Osteoblast (primary cell): Measurements from ENCODE around the gene KRTAP9-7. TPM values are rescaled to one million over a fixed set of nuclear protein-coding genes. Genes with fewer than 3 reads are reported as not detected.

Experiments
- DNase-seq: peaks from one replicate; pipeline ENCODE4 v3.0.0; 2011; ENCODE audit warnings: low spot score, mixed read lengths; ENCODE audit not compliant: insufficient read length; ENCODE audit errors: missing footprints
- H2AFZ ChIP-seq: 2 replicates; pipeline ENCODE4 v1.6.0; 2011; ENCODE audit warnings: mild to moderate bottlenecking, low read length
- H3K27ac ChIP-seq: 2 replicates; pipeline ENCODE4 v1.5.1; 2011; ENCODE audit warnings: mild to moderate bottlenecking, low read depth, low read length, moderate library complexity
- H3K27me3 ChIP-seq: 2 replicates; pipeline ENCODE4 v1.6.0; 2012; ENCODE audit warnings: mild to moderate bottlenecking, control low read depth, inconsistent platforms, low read length, moderate library complexity; ENCODE audit not compliant: insufficient read depth
- H3K36me3 ChIP-seq: 2 replicates; pipeline ENCODE4 v1.5.1; 2011; ENCODE audit warnings: mild to moderate bottlenecking, low read length, control low read depth, moderate library complexity; ENCODE audit not compliant: insufficient read depth
- H3K4me1 ChIP-seq: 2 replicates; pipeline ENCODE4 v1.5.1; 2011; ENCODE audit warnings: mild to moderate bottlenecking, low read length, control low read depth, moderate library complexity; ENCODE audit not compliant: insufficient read depth
- H3K4me2 ChIP-seq: 2 replicates; pipeline ENCODE4 v1.6.0; 2011; ENCODE audit warnings: mild to moderate bottlenecking, low read length; ENCODE audit not compliant: insufficient read depth
- H3K4me3 ChIP-seq: fragments of 200-600 bp; sonication (generic); 3 replicates; pipeline ENCODE4 v1.5.1; 2012; ENCODE audit warnings: mild to moderate bottlenecking, low read length, inconsistent platforms; ENCODE audit not compliant: insufficient read depth
- H3K79me2 ChIP-seq: 2 replicates; pipeline ENCODE4 v1.6.0; 2012; ENCODE audit warnings: mild to moderate bottlenecking, low read length, control low read depth, inconsistent platforms; ENCODE audit not compliant: insufficient read depth
- H3K9me3 ChIP-seq: 2 replicates; pipeline ENCODE4 v1.5.1; 2011; ENCODE audit warnings: low read depth, low read length, control low read depth
- H4K20me1 ChIP-seq: 2 replicates; pipeline ENCODE4 v1.6.0; 2012; ENCODE audit warnings: mild to moderate bottlenecking, low read length, control low read depth; ENCODE audit not compliant: insufficient read depth
- total RNA-seq: library from RNA; depleted of rRNA; stranded (reverse); fragments of >200 nt; gene quantifications from 2 replicates; pipeline ENCODE4 v1.2.3, GENCODE V29; 2012
- TF ChIP-seq, protein P1 (sequence below): IDR thresholded peaks from 2 replicates; pipeline ENCODE4 v1.5.1; 2011; ENCODE audit warnings: mild to moderate bottlenecking, low read depth, low read length, moderate library complexity; ENCODE audit errors: extremely low read depth

KRTAP9-7 gene
- total RNA-seq, 1 donor = not detected

DNA sequence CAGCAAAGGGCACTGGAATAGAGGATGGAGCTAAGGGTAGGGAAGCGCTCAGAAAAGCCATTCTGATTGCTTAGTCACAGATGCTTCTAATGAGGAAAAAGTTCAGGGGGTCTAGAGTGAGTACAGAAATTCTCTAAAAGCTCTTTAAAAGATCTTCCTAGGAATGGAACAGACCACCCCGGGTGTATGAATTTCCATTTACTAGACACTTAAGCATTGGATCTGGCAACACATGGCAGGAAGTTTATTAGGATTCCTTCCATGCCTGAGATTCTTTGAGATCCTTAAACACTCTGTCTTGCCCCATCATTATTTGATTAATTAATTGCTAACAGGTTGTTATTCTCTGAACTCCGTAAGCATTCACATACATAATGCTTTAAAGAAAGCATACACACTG, 8.5 kb downstream of the KRTAP9-7 start:
- Histone ChIP-seq H3K4me1 (no peaks in the 10 kb centered on the region), H3K4me3 (no peak overlapping the region), H3K36me3 (no peaks in the 10 kb centered on the region), H3K9me3 (no peaks in the 10 kb centered on the region), H3K79me2 (no peaks in the 10 kb centered on the region), H3K27ac (no peak overlapping the region), H3K27me3 (no peaks in the 10 kb centered on the region), H3K4me2 (no peak overlapping the region), H4K20me1 (no peaks in the 10 kb centered on the region), H2AFZ (no peak overlapping the region)
- TF ChIP-seq, protein P1, sequence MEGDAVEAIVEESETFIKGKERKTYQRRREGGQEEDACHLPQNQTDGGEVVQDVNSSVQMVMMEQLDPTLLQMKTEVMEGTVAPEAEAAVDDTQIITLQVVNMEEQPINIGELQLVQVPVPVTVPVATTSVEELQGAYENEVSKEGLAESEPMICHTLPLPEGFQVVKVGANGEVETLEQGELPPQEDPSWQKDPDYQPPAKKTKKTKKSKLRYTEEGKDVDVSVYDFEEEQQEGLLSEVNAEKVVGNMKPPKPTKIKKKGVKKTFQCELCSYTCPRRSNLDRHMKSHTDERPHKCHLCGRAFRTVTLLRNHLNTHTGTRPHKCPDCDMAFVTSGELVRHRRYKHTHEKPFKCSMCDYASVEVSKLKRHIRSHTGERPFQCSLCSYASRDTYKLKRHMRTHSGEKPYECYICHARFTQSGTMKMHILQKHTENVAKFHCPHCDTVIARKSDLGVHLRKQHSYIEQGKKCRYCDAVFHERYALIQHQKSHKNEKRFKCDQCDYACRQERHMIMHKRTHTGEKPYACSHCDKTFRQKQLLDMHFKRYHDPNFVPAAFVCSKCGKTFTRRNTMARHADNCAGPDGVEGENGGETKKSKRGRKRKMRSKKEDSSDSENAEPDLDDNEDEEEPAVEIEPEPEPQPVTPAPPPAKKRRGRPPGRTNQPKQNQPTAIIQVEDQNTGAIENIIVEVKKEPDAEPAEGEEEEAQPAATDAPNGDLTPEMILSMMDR = no peak
- DNase-seq = no peak

GRCh38 chr17:41284546-41284945, 9.0 kb downstream of the KRTAP9-7 start:
- Histone ChIP-seq H3K4me3 (no peak overlapping the region), H3K27me3 (no peaks in the 10 kb centered on the region), H3K36me3 (no peaks in the 10 kb centered on the region), H4K20me1 (no peaks in the 10 kb centered on the region), H3K79me2 (no peaks in the 10 kb centered on the region), H3K27ac (no peak overlapping the region), H3K9me3 (no peaks in the 10 kb centered on the region), H3K4me1 (no peaks in the 10 kb centered on the region), H3K4me2 (no peak overlapping the region), H2AFZ (no peak overlapping the region)
- TF ChIP-seq, protein P1 = no peak
- no peak for DNase-seq

DNA sequence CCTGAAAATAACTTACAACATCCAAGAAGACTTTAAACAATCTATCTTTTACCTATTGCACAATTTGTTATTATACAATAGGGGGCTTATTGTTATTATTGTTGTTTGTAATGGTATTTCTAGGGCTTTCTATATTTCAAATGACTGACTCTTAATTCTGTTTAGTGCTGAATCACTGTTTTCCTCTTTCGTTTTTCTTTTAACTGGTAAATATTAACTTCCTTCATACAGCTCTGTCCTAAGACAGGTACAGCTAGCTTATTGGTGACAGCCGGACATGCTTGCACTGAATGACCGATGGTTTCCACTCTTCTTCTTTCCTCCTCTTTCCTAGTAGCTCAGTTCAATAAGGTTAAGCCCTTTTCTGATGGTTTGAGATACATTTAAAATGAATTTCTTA, 11.6 kb downstream of the KRTAP9-7 start:
- no peaks in the 10 kb centered on the region for H3K27me3 ChIP-seq
- no peaks in the 10 kb centered on the region for H3K36me3 ChIP-seq
- H3K79me2 ChIP-seq = no peaks in the 10 kb centered on the region
- no peaks in the 10 kb centered on the region for H3K4me1 ChIP-seq
- H2AFZ ChIP-seq = no peak overlapping the region
- no peaks in the 10 kb centered on the region for H3K9me3 ChIP-seq
- TF ChIP-seq, protein P1 = no peak
- H3K4me3 ChIP-seq = no peak overlapping the region
- DNase-seq = no peak
- no peak overlapping the region for H3K4me2 ChIP-seq
- no peak overlapping the region for H3K27ac ChIP-seq
- no peaks in the 10 kb centered on the region for H4K20me1 ChIP-seq

GRCh38 chr17:41294016-41294415, 18.5 kb downstream of the KRTAP9-7 start:
- Histone ChIP-seq H4K20me1 (no peaks in the 10 kb centered on the region), H3K27ac (no peak overlapping the region), H3K9me3 (no peaks in the 10 kb centered on the region), H3K27me3 (no peaks in the 10 kb centered on the region), H2AFZ (no peak overlapping the region), H3K4me2 (no peak overlapping the region), H3K4me1 (no peaks in the 10 kb centered on the region), H3K79me2 (no peaks in the 10 kb centered on the region), H3K36me3 (no peaks in the 10 kb centered on the region), H3K4me3 (no peak overlapping the region)
- no peak for DNase-seq
- TF ChIP-seq, protein P1 = no peak
